Activated CD4-positive, alpha-beta T cell treated with anti-CD3 and anti-CD28 coated beads, Interleukin-2, Interleukin-6, amounts not matched to agents 100 ng/mL and 50 ng/mL, durations not matched to agents 16 hours and 8 hours (primary cell): ENCODE data around the gene CHIT1.

ENCODE experiments used
- DNase-seq: peaks from one replicate; pipeline ENCODE4 v3.0.0-alpha.2; 2020

Gene CHIT1

DNA sequence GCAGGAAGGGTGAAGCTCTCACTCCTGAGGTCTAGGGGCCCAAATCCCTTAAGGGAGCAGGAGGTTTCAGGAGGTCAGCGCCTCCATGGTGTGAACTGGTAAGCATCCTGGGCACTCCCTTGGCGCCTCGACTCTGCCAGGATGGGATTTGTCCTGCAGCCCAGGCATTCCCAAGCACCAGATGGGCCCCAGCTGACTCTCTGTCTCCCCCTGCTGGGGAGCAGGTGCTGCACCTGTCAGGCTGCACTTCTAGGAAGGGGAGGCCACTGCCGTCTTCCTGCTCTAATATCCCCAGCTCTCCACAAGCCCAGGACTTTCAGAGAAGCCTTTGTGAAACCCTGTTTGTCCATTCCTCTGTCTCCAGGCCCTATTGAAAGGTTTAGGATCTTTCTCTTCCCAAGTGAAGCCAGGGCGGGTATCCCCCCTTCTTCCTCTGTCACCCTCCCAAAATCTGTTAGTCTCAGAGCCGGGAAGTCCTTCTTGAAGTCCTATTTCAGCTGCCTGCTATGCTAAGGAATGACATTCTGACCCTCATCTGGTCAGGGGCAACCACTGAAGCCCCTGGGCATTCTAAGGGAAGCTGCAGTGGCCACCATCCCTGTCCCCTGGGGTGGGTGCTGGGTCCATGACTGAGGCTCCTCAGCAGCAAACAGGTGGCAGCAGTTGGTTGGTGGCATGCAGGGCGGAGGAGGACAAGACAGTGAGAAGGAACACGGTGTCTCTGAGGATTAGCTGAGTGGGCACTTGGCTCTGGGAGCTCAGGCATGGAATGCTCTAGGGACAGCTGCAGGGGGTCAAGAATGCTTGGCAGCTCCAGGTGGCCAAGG, 57.1 kb downstream of the CHIT1 start:
- peak; percentile 65 for DNase-seq

DNA sequence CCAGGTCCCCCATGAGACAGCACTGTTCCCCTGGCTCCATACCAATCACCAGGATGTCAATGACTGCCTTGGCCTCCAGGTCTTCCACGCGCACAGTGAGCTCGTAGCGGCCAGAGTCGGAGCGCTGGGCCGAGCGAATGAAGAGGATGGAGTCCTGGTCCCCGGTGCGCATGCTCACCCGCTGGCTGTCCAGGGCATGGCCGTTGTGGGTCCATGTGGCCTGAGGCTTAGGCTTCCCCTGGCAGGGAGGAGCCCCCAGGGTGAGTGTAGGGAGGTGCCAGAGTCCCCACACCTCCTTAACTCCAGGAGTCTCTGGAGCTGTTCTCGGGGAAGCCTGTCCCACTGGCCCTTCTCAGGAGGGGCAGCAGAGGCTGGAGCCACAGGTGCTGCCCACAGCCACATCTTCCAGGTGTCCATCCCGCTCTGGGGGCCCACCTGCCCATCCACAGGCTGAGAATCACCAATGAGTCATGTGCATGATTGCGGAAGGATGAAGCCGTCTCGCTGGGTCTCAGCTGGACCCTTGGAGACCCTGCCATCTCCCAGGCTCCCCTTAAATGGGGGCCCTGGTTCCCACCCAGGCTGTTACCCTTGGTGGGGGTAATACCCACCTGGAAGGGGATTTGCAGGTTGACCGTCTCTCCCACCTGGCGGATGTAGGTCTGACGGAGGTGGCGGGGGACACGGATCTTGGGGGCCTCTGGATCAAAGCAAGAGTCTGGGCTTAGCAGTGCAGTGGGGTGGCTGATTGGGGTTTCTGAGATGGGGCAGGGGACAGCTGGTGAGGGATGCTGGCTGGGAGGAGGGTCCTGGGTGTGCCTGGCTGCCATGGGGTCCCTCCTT, 57.9 kb downstream of the CHIT1 start:
- no peak for DNase-seq

DNA sequence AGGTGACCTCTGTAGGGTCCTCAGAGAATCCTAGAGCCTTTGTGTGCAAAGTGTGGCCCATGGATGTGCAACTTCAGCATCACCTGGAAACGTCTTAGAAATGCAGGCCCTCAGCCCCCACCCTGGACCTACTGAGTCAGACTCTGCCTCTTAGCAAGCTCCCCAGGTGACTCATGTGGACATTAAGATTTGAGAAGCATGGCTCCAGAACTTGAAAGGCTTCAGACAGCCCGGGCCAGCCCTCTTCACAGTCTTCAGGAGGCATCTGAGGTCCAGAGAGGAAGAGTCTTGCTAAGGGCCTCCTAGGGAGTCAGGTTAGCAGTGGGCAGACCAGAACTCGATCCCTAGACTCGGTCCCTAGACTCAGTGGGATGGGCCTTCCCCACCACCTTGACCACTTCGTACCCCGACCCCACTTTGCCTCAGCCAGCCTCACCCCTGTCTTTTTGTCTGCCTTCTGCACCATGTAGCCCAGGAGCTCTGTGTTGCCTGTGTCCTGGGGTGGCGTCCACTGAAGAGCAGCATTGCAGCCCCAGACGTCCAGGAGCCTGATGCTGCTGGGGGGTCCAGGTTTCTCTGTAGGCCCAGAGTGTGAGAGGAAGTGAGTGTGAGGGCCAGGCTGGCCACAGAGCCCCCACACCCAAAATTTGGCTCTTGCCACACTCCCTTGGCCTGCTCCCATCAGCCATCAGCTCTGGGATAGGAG, 58.7 kb downstream of the CHIT1 start:
- no peak for DNase-seq

DNA sequence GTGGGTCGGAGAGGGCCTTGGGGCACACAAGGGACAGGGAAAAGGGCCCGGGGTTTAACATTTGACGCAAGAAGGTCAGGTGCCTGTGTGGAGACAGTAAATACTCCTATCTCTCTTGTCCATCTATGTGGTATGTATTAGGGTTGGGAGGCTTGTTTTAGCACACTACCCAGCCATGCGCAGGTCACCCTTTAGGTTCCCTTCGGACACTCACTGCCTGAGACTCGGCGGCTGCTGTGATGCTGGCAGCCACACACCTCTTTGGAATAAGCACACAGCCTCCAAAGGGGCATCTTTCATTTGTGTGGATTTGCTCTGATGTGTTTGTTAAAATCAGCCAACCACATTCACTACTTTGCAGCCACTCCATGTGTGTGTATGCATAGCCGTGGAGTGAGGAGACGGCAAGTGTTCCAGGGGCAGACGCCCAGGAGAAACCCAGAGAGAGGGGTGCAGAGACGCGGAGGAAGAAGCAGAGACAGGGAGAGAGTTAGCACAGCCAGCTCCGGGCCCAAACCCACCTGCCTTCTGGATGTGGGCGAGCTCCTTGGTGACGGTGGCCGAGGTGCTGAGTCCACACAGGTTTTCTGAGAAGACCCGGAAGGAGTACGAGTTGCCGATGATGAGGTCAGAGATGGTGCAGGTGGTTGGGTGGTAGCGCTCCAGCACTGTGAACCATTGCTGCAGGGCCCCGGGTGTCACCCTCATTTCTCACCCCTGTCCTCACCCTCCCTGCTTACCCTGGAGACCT, 59.5 kb downstream of the CHIT1 start:
- no peak for DNase-seq

DNA sequence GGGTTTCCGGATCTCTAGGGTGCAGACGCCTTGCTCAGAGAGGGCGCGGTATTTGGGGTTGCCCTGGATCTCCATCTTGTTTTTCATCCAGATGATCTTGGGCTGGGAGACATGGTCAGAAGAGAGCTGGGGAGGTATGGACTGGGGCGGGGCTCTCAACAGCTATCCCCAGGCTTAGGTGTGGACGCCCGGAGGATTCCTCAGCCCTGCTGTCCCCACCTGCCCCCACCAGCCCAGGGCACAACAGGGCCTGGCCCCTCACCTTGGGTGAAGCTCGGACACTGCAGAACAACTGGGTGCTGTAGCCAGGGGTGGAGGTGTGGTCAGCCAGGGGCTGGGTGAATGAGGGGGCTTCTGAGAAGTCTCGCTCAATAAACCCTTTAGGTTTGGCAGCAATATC, 60.5 kb downstream of the CHIT1 start:
- DNase-seq = no peak

DNA sequence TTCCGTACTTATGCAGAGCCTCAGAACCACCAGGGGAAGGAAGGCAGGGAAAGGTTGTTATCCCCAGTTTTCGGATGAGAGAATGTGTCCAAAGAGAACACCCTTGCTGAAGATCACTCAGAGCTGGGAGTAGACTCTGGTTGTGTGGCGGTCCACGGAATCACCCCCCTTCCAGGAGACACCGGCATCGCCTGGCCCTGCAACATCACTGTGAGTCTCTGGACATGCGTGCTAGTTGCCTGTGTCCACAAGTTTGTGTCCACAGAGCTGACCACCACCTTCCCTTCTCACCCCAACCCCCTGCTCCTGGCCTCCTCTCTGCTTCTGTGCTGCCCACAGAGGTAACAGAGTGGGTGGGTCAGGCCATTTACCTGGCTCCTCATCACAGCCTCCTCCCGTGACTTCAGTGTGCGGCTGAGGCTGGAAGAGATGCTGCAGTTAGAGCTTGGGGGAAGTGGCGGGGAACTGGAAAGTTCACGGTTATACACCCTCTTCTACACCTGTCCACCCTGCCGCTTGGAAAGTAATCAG, 61.2 kb downstream of the CHIT1 start:
- DNase-seq = no peak

DNA sequence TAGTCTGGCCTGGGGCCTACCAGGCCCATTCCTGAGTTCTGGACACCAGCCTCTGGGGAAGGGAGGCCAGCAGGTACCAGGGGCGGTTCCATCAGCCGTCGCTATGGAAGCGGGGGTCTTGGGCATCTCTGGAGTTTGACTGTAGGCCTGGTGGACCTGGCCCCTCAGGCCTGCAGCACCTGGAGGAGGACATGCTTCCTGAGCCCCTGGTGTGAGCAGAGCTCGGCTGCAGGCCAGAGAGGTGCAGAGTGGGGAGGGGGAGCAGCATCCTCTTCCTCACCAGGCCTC, 61.6 kb downstream of the CHIT1 start:
- no peak for DNase-seq

DNA sequence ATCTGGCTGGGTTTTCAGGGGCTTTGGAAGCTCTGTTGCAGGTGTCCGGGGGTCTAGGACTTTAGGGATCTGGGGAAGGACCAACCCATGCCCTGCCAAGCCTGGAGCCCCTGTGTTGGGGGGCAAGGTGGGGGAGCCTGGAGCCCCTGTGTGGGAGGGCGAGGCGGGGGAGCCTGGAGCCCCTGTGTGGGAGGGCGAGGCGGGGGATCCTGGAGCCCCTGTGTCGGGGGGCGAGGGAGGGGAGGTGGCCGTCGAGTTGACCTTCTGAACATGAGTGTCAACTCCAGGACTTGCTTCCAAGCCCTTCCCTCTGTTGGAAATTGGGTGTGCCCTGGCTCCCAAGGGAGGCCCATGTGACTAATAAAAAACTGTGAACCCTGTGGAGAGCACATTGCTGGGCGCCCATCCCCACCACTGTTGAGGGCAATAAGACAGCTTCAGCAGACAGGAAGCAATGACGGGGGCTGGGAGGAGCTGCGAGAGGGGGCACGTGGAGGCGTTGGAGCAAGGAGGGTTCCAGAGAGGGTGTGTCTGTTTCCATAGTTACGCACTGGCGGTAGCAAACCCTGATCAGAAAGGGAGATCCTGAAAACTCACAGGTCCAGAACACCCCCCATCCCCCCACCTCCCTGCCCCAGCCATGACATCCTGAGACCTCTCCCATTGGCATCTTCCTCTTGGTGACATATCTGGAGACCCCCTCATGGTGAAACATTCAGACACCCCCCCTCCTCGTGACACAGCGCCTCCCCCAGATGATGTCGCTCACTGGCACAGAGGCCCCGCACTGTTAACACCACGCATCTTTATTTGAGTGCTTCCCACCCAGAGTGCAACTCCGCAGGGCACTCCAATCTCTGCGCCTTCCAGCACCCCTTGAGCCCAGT, 62.2 kb downstream of the CHIT1 start:
- no peak for DNase-seq

DNA sequence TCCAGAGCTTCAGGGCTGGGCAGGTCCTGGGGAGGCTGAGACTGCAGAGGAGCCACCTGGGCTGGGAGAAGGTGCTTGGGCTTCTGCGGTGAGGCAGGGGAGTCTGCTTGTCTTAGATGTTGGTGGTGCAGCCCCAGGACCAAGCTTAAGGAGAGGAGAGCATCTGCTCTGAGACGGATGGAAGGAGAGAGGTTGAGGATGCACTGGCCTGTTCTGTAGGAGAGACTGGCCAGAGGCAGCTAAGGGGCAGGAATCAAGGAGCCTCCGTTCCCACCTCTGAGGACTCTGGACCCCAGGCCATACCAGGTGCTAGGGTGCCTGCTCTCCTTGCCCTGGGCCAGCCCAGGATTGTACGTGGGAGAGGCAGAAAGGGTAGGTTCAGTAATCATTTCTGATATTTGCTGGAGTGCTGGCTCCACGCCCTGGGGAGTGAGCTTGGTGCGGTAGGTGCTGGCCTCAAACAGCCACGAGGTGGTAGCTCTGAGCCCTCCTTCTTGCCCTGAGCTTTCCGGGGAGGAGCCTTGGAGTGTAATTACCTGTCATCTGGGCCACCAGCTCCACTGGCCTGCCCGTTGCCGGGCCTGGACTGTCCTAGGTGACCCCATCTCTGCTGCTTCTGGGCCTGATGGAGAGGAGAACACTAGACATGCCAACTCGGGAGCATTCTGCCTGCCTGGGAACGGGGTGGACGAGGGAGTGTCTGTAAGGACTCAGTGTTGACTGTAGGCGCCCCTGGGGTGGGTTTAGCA, 63.1 kb downstream of the CHIT1 start:
- peak; percentile 5 for DNase-seq
